ENCODE data around the gene S100A7A.

Gene S100A7A

DNA sequence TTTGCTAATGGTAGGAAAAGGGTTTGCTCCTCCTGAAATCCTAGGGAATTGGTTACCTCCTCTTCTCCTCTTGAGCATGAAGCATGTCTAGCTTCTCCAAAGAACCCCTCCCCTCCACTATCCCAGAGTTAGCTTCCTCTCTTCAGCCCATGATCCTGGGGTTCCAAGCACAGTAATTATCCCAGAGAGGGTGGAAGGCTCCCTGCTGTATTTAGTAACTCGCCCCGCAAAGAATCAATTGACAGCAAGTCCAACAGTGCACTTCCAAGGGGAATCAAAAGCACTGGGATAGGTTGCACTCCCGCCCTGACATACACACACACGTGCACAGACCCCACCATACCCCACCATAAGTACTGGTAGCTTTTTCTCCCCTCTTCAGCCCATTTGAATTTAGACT is 28.5 kb upstream of the S100A7A start (continued):
- TF ChIP-seq, protein P1, sequence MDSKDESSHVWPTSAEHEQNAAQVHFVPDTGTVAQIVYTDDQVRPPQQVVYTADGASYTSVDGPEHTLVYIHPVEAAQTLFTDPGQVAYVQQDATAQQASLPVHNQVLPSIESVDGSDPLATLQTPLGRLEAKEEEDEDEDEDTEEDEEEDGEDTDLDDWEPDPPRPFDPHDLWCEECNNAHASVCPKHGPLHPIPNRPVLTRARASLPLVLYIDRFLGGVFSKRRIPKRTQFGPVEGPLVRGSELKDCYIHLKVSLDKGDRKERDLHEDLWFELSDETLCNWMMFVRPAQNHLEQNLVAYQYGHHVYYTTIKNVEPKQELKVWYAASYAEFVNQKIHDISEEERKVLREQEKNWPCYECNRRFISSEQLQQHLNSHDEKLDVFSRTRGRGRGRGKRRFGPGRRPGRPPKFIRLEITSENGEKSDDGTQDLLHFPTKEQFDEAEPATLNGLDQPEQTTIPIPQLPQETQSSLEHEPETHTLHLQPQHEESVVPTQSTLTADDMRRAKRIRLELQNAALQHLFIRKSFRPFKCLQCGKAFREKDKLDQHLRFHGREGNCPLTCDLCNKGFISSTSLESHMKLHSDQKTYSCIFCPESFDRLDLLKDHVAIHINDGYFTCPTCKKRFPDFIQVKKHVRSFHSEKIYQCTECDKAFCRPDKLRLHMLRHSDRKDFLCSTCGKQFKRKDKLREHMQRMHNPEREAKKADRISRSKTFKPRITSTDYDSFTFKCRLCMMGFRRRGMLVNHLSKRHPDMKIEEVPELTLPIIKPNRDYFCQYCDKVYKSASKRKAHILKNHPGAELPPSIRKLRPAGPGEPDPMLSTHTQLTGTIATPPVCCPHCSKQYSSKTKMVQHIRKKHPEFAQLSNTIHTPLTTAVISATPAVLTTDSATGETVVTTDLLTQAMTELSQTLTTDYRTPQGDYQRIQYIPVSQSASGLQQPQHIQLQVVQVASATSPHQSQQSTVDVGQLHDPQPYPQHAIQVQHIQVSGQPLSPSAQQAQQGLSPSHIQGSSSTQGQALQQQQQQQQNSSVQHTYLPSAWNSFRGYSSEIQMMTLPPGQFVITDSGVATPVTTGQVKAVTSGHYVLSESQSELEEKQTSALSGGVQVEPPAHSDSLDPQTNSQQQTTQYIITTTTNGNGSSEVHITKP (tag by site-specific recombination; IDR thresholded peaks at IDR 0.05): no peak
- TF ChIP-seq, protein P2, sequence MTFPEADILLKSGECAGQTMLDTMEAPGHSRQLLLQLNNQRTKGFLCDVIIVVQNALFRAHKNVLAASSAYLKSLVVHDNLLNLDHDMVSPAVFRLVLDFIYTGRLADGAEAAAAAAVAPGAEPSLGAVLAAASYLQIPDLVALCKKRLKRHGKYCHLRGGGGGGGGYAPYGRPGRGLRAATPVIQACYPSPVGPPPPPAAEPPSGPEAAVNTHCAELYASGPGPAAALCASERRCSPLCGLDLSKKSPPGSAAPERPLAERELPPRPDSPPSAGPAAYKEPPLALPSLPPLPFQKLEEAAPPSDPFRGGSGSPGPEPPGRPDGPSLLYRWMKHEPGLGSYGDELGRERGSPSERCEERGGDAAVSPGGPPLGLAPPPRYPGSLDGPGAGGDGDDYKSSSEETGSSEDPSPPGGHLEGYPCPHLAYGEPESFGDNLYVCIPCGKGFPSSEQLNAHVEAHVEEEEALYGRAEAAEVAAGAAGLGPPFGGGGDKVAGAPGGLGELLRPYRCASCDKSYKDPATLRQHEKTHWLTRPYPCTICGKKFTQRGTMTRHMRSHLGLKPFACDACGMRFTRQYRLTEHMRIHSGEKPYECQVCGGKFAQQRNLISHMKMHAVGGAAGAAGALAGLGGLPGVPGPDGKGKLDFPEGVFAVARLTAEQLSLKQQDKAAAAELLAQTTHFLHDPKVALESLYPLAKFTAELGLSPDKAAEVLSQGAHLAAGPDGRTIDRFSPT (tag by site-specific recombination; IDR thresholded peaks at IDR 0.05): no peak
- TF ChIP-seq EGR2 (tag by site-specific recombination; IDR thresholded peaks at IDR 0.05; ENCODE audit: low read depth) (no peak), ZNF600 (tag by site-specific recombination; IDR thresholded peaks at IDR 0.05) (no peak), ZNF560 (tag by site-specific recombination; IDR thresholded peaks at IDR 0.05; ENCODE audit: borderline replicate concordance) (no peak), ZBTB1 (tag by site-specific recombination; IDR thresholded peaks at IDR 0.05) (no peak), GLIS1 (tag by site-specific recombination; IDR thresholded peaks at IDR 0.05) (no peak), ZNF791 (tag by site-specific recombination; IDR thresholded peaks at IDR 0.05) (no peak), ZBTB7A (tag by site-specific recombination; IDR thresholded peaks at IDR 0.05; ENCODE audit: low read depth) (no peak), ZFP69B (tag by site-specific recombination; IDR thresholded peaks at IDR 0.05) (no peak), OVOL3 (tag by site-specific recombination; IDR thresholded peaks at IDR 0.05) (no peak), ZFHX2 (tag by site-specific recombination; conservative IDR thresholded peaks at IDR 0.05) (no peak)
- TF ChIP-seq, protein P3, sequence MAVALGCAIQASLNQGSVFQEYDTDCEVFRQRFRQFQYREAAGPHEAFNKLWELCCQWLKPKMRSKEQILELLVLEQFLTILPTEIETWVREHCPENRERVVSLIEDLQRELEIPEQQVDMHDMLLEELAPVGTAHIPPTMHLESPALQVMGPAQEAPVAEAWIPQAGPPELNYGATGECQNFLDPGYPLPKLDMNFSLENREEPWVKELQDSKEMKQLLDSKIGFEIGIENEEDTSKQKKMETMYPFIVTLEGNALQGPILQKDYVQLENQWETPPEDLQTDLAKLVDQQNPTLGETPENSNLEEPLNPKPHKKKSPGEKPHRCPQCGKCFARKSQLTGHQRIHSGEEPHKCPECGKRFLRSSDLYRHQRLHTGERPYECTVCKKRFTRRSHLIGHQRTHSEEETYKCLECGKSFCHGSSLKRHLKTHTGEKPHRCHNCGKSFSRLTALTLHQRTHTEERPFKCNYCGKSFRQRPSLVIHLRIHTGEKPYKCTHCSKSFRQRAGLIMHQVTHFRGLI (tag by site-specific recombination; IDR thresholded peaks at IDR 0.05): no peak

DNA sequence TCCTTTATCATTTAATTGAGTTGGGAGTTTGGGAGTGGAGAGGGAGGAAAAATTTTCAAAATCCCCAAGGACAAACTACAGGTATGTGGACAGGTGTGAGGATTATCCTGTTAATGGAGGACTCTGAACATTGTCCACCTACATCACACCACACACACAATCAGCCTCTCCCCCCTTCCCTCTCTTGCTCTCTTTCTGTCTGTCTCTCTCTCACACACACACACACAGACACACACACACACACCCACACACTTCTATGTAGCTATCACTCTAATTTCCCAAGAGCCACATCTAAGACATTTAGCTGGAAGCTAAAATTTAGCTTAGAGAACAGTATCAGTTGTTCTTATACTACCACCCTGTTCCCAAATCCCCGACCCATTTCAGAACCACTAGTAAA is 26.9 kb upstream of the S100A7A start:
- Histone ChIP-seq H3K9me3 (ENCODE audit: control insufficient read depth, insufficient read depth, low read depth, low read length) (no peaks in the 10 kb centered on the region), H3K4me1 (ENCODE audit: control insufficient read depth, insufficient read depth, low read length) (no peaks in the 10 kb centered on the region), H3K36me3 (ENCODE audit: control insufficient read depth in 2 of 2, insufficient read depth in 1 of 2, low read length in 2 of 2) (no peaks in the 10 kb centered on the region), H3K27ac (ENCODE audit: extremely low read depth, low read depth, low read length) (no peak overlapping the region), H3K4me3 (ENCODE audit: low read depth, low read length) (no peak overlapping the region)
- peak; percentile 74 for TF ChIP-seq ZFHX2 (tag by site-specific recombination; conservative IDR thresholded peaks at IDR 0.05)
- TF ChIP-seq ZBTB7A (tag by site-specific recombination; IDR thresholded peaks at IDR 0.05; ENCODE audit: low read depth): no peak
- TF ChIP-seq ZBTB17 (tag by site-specific recombination; IDR thresholded peaks at IDR 0.05): no peak
- TF ChIP-seq EGR2 (tag by site-specific recombination; IDR thresholded peaks at IDR 0.05; ENCODE audit: low read depth): peak; percentile 42; the same call in 1 of the 2 replicates
- ChIA-PET CTCF (interaction anchor here (0.5 kb wide), 1 partner anchor 314 kb away, joined by 4 read pairs; no protein-coding TSS in a partner anchor), POLR2A (no interaction called here)

DNA sequence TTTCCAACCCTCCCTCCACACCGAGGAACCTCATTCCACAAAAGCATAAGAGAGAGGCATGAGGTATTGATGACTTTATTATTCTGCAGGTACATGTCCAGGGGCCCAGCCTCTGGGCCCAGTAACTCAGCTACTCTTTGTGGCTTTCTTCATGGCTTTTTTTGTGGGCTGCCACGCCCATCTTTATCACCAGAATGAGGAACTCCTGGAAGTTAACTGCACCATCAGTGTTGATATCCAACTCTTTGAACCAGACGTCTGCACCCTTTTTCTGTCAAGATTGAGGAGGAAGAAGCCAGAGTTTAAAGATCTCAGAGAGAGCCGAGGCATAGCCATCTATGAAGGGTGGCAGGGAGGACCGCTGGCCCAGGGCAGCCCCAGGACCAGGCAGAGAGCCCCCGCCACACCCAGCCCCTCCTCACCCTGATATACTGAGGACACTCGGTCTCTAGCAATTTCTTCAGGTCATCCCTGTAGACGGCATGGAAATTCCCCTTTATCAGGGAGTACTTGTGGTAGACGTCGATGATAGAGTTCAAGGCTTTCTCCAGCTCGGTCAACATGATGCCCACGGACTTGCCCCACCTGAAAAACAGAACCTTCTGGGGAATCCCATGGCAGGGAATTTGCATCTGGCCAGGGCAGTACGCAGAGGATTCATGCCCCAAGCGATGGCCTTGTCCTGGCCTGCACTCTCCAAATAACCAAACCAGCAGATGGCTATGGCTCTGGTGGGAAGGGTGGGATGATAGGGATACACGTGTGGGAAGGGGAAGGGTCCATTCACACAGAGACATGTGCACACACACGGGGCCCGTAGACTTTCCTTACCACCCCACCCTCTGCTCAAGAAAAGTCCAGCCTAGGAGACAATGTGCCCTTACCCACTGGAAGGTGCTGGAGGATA is 26.1 kb upstream of the S100A7A start:
- Histone ChIP-seq H3K36me3 (ENCODE audit: control insufficient read depth in 2 of 2, insufficient read depth in 1 of 2, low read length in 2 of 2) (no peaks in the 10 kb centered on the region), H3K27ac (ENCODE audit: extremely low read depth, low read depth, low read length) (no peak overlapping the region), H3K9me3 (ENCODE audit: control insufficient read depth, insufficient read depth, low read depth, low read length) (no peaks in the 10 kb centered on the region), H3K4me3 (ENCODE audit: low read depth, low read length) (no peak overlapping the region), H3K4me1 (ENCODE audit: control insufficient read depth, insufficient read depth, low read length) (no peaks in the 10 kb centered on the region)
- ChIA-PET CTCF (interaction anchor here (0.5 to 0.6 kb wide), 2 partner anchors 313 to 1053 kb away, joined by 3 to 4 read pairs; no protein-coding TSS in a partner anchor), POLR2A (no interaction called here)
- TF ChIP-seq ZNF302 (tag by site-specific recombination; IDR thresholded peaks at IDR 0.05; ENCODE audit: low read depth) (no peak), ZSCAN23 (tag by site-specific recombination; IDR thresholded peaks at IDR 0.05) (no peak), ZNF423 (tag by site-specific recombination; IDR thresholded peaks at IDR 0.05) (no peak), ZNF670 (tag by site-specific recombination; IDR thresholded peaks at IDR 0.05; ENCODE audit: low read depth) (no peak)
- TF ChIP-seq, protein P4, sequence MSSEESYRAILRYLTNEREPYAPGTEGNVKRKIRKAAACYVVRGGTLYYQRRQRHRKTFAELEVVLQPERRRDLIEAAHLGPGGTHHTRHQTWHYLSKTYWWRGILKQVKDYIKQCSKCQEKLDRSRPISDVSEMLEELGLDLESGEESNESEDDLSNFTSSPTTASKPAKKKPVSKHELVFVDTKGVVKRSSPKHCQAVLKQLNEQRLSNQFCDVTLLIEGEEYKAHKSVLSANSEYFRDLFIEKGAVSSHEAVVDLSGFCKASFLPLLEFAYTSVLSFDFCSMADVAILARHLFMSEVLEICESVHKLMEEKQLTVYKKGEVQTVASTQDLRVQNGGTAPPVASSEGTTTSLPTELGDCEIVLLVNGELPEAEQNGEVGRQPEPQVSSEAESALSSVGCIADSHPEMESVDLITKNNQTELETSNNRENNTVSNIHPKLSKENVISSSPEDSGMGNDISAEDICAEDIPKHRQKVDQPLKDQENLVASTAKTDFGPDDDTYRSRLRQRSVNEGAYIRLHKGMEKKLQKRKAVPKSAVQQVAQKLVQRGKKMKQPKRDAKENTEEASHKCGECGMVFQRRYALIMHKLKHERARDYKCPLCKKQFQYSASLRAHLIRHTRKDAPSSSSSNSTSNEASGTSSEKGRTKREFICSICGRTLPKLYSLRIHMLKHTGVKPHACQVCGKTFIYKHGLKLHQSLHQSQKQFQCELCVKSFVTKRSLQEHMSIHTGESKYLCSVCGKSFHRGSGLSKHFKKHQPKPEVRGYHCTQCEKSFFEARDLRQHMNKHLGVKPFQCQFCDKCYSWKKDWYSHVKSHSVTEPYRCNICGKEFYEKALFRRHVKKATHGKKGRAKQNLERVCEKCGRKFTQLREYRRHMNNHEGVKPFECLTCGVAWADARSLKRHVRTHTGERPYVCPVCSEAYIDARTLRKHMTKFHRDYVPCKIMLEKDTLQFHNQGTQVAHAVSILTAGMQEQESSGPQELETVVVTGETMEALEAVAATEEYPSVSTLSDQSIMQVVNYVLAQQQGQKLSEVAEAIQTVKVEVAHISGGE (tag by site-specific recombination; conservative IDR thresholded peaks at IDR 0.05; ENCODE audit: low read depth): no peak

All from HEK293 (cell line).